Gastroesophageal sphincter (tissue), 4 donors: Measurements from ENCODE around the gene ABHD14A. TPM values are rescaled to one million over a fixed set of nuclear protein-coding genes. Genes with fewer than 3 reads are reported as not detected.
A peak's percentile ranks its signal among the peaks of the same experiment; 100 is the strongest.

Experiments
- ATAC-seq: fragments of 150-250 bp; one replicate; pipeline ENCODE4 v1.9.1; 2016; ENCODE audit warnings: mild to moderate bottlenecking, moderate library complexity
- H3K27ac ChIP-seq, 4 donors: fragments of 200-600 bp; sonication (generic) in 3 of 4; 1 replicate in 3 of 4; 2 replicates in 1 of 4; pipeline ENCODE4 v1.5.1; 2016 to 2019
- H3K27me3 ChIP-seq: fragments of 200-600 bp; sonication (generic); one replicate; pipeline ENCODE4 v1.5.1; 2019
- H3K36me3 ChIP-seq, 2 donors: fragments of 200-600 bp; sonication (generic); one replicate each; pipeline ENCODE4 v1.5.1; 2019; ENCODE audit warnings: control low read depth in 1 of 2
- H3K4me1 ChIP-seq, 3 donors: fragments of 200-600 bp; sonication (generic); 1 replicate in 2 of 3; 2 replicates in 1 of 3; pipeline ENCODE4 v1.5.1; 2016 to 2019; ENCODE audit warnings: control low read depth in 2 of 3
- H3K4me3 ChIP-seq, 2 donors: fragments of 200-600 bp; sonication (generic); one replicate each; pipeline ENCODE4 v1.5.1; 2019; ENCODE audit warnings: mild to moderate bottlenecking in 1 of 2, moderate library complexity in 1 of 2
- H3K9me3 ChIP-seq, 3 donors: fragments of 200-600 bp; sonication (generic); one replicate each; pipeline ENCODE4 v1.5.1; 2017 to 2019; ENCODE audit warnings: control low read depth in 2 of 3
- CTCF ChIP-seq, 4 experiments: fragments of 200-600 bp in 2 of 4; fragments of 450-650 bp in 2 of 4; sonication (generic) in 1 of 4; IDR thresholded peaks; one replicate each; pipeline ENCODE4 v1.5.1; 2017 to 2019; ENCODE audit warnings: antibody characterized with exemption in 4 of 4, mild to moderate bottlenecking in 2 of 4, moderate library complexity in 2 of 4
- EP300 ChIP-seq: sonication (generic); formaldehyde crosslinking; IDR thresholded peaks from one replicate; pipeline ENCODE4 v1.6.1; 2017; ENCODE audit warnings: antibody characterized with exemption, mild to moderate bottlenecking
- POLR2A ChIP-seq, 2 donors: fragments of 450-650 bp; IDR thresholded peaks; one replicate each; pipeline ENCODE4 v1.6.1; 2017; ENCODE audit warnings: antibody characterized with exemption in 2 of 2, mild to moderate bottlenecking in 2 of 2, moderate library complexity in 1 of 2
- POLR2AphosphoS5 ChIP-seq: sonication (generic); formaldehyde crosslinking; IDR thresholded peaks from one replicate; pipeline ENCODE4 v1.6.1; 2017; ENCODE audit warnings: antibody characterized with exemption
- WGBS, 2 donors: methylation state at CpG; one replicate each; pipeline ENCODE4 v1.1.5; 2018; ENCODE audit warnings: low coverage in 1 of 2; 5-methylcytosine and 5-hydroxymethylcytosine counted together
- total RNA-seq, 4 donors: library from RNA; depleted of rRNA; stranded (reverse); fragments of >200 nt; gene quantifications; one replicate each; pipeline ENCODE4 v1.1.0, GENCODE V29; 2016

ABHD14A gene
- total RNA-seq, 4 donors from 2014 or later: 12.6 to 20.2 (median 13.8) TPM

- ATAC-seq: no peak
- Histone ChIP-seq H3K27ac (peak overlapping the region; percentile 52 to 98 (median 94)), H3K9me3 (no peaks in the 10 kb centered on the region), H3K27me3 (no peaks in the 10 kb centered on the region), H3K4me1 (peaks cover 0 to 76% (median 30%) of the 10 kb centered on the region in 3 donors), H3K4me3 (peak overlapping the region; percentile 62 to 91), H3K36me3 (peaks cover 0 to 11% of the 10 kb centered on the region in 2 donors)
- no peak for TF ChIP-seq EP300
- TF ChIP-seq POLR2AphosphoS5: no peak
- no peak for TF ChIP-seq CTCF (IDR thresholded peaks at IDR 0.05)
- TF ChIP-seq POLR2A (IDR thresholded peaks at IDR 0.05): no peak
- WGBS, 2 donors: 70% methylated on average over 2 of the region's 5 CpGs; no CpG with 5 or more reads in 1 of the 2 donors
Observed at GRCh38 chr3:51966486-51966885, 8.4 kb upstream of the ABHD14A start.

DNA sequence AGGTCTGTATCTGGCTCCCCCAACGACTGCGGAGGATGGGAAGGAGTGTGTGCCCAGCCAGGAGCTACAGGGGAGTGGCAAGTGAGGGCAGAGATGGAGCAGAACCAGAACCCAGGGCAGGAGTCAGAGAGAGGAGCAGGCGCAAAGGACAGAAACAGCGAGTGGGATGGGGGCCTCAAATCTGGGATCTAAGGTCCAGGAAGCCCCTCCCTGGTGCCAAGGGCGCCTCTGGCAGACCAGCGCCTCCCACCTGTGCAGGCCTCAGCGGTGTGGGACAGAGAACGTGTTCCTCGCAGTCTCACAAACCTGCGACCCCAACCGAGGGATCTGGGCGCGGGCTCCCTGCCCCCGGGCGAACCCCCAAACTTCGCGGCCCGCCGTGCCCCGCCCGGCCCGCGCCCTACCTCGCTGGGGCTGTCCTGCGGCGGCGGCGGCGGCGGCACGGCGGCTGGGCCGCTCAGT is 7.9 kb upstream of the ABHD14A start:
- no peaks in the 10 kb centered on the region for H3K9me3 ChIP-seq
- peak; percentile 8 for ATAC-seq
- no CpG with 5 or more reads among the region's 33 CpGs for WGBS, 2 donors
- H3K4me3 ChIP-seq: peak overlapping the region; percentile 62 to 91
- TF ChIP-seq POLR2AphosphoS5 (no peak), EP300 (no peak), POLR2A (IDR thresholded peaks at IDR 0.05) (no peak), CTCF (IDR thresholded peaks at IDR 0.05) (no peak)
- H3K4me1 ChIP-seq: peaks cover 0 to 71% (median 30%) of the 10 kb centered on the region in 3 donors
- H3K27me3 ChIP-seq: no peaks in the 10 kb centered on the region
- peak overlapping the region; percentile 52 to 98 (median 94) for H3K27ac ChIP-seq
- H3K36me3 ChIP-seq: peaks cover 0 to 11% of the 10 kb centered on the region in 2 donors

DNA sequence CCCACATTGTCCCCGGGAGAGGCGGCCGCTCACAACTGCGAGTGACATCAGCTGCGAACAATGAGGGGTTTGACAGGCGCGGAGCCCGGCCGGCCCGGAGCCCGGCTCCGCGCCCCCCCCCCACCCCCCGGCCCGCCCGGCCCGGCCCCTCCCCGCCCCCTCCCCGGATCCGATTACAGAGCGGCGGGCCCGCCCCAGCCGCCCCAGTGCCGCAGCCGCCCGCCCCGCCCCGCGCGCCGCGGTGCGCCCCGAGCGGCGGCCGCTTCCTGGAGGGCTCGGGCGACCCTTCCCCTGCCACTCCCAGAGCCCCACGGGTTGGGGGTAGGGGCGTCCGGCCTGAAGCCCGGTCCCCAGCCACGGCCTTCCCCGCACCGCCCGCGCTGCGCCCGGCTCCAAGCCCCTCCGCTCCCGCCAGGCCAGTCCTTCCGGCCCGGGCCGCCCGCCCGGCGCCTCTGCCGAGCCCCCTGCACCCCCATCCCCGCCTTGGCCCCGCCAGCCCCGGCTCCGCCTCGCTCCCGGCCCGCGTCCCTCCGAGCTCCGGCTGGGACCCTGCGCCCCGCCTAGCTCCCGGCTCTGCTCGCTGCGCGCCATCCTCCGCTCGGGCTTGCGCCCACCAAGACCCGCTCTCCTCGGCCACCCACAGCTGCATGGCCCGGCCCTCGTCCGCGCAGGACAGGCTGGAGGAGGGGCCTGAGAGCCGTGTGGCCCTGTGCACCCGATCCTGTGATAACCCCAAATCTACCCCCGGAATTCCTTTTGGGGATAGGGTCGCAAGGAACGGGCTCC is 7.3 kb upstream of the ABHD14A start, which contains the start of gene PCBP4:
Gene PCBP4 (minus strand): TSS at position 71 of the 786 bp plus-strand sequence. CDS start 6,214 bp downstream, outside the sequence.
- peak within 1 kb of the TSS; percentile 62 to 91 for H3K4me3 ChIP-seq
- no CpG with 5 or more reads among the region's 90 CpGs for WGBS, 2 donors
- peaks cover 0 to 70% (median 30%) of the 10 kb centered on the region in 3 donors for H3K4me1 ChIP-seq
- TF ChIP-seq CTCF (IDR thresholded peaks at IDR 0.05) (no peak), POLR2AphosphoS5 (peak; percentile 65), POLR2A (IDR thresholded peaks at IDR 0.05) (peak; percentile 72 to 74), EP300 (no peak)
- H3K36me3 ChIP-seq: peaks cover 0 to 11% of the 10 kb centered on the region in 2 donors
- peak; percentile 84 for ATAC-seq
- H3K9me3 ChIP-seq: no peaks in the 10 kb centered on the region
- peak within 1 kb of the TSS; percentile 84 to 98 (median 94) for H3K27ac ChIP-seq
- no peaks in the 10 kb centered on the region for H3K27me3 ChIP-seq

- 0% methylated on average over 1 of the region's 11 CpGs; no CpG with 5 or more reads in 1 of the 2 donors for WGBS, 2 donors
- TF ChIP-seq EP300: no peak
- TF ChIP-seq POLR2A (IDR thresholded peaks at IDR 0.05): no peak
- no peak for TF ChIP-seq POLR2AphosphoS5
- no peak for TF ChIP-seq CTCF (IDR thresholded peaks at IDR 0.05)
- Histone ChIP-seq H3K4me3 (peak overlapping the region; percentile 62 to 91), H3K27ac (peak overlapping the region; percentile 84 to 98 (median 94)), H3K4me1 (peaks cover 0 to 70% (median 33%) of the 10 kb centered on the region in 3 donors), H3K27me3 (no peaks in the 10 kb centered on the region), H3K36me3 (peaks cover 0 to 11% of the 10 kb centered on the region in 2 donors), H3K9me3 (no peaks in the 10 kb centered on the region)
- peak; percentile 4 for ATAC-seq
Observed at GRCh38 chr3:51968170-51968775, 6.6 kb upstream of the ABHD14A start.
